ENCODE data around the gene IQSEC2.

DNA sequence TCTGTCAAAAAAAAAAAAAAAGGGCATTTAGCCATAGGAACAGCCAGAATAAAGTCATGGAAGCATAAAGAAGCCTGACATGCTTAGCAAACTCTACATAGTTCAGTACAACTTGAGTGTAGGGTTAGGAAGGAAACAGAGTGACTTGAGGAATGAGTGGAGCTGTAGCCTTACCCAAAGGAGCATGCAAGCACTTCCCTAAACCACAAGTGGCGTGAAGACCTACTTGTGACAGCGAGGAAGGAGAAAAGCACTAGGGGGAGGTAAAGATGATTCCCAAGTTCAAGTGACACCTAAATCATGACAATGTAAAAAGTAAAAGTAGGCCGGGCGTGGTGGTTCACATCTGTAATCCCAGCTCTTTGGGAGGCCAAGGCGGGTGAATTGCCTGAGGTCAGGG lies 21.8 kb upstream of the IQSEC2 start:
- no peak for TF ChIP-seq EZH2 (IDR thresholded peaks at IDR 0.05; ENCODE audit: low read length, unreplicated experiment)
- no peak for TF ChIP-seq CTCF (conservative IDR thresholded peaks at IDR 0.05; ENCODE audit: low read depth, low read length)
